Panc1 (cell line): Measurements from ENCODE around the gene NELFB. TPM values are rescaled to one million over a fixed set of nuclear protein-coding genes. Genes with fewer than 3 reads are reported as not detected.

Source experiments
- ATAC-seq: fragments of 200-7000 bp; cut with Tn5 transposase; 2 replicates; pipeline ENCODE4 v1.9.1; 2020; ENCODE audit warnings: mild to moderate bottlenecking, moderate library complexity
- BruUV-seq: library from RNA; stranded (reverse); fragments of 400-500 nt; replicated peaks from 2 replicates; lab custom pipeline; 2021; lab: Mats Ljungman, UMichigan
- CTCF ChIA-PET: fragments of 300-600 bp; sonication (Branson Sonifier 250); formaldehyde crosslinking; loops from one replicate; lab custom pipeline; 2022; ENCODE audit warnings: antibody characterized with exemption; lab: Charles Lee
- POLR2A ChIA-PET: fragments of 300-600 bp; sonication (Branson Sonifier 250); formaldehyde crosslinking; loops from one replicate; lab custom pipeline; 2022; ENCODE audit warnings: antibody characterized with exemption; lab: Charles Lee
- DNase-seq: peaks from one replicate; pipeline ENCODE4 v3.0.0-alpha.2; 2010; ENCODE audit warnings: low read depth, low spot score
- H3K27ac ChIP-seq: 2 replicates; pipeline ENCODE4 v1.5.1; 2011; ENCODE audit warnings: mild to moderate bottlenecking, low read length, inconsistent platforms
- H3K27me3 ChIP-seq: fragments of 200-500 bp; sonication (Bioruptor generic); 2 replicates; pipeline ENCODE4 v1.6.0; 2014; ENCODE audit warnings: low read length, inconsistent platforms; ENCODE audit not compliant: control insufficient read depth, insufficient read depth
- H3K36me3 ChIP-seq: fragments of 200-500 bp; sonication (Bioruptor generic); 2 replicates; pipeline ENCODE4 v1.5.1; 2014; ENCODE audit warnings: inconsistent platforms, mild to moderate bottlenecking, low read length, moderate library complexity; ENCODE audit not compliant: control insufficient read depth, insufficient read depth
- H3K4me1 ChIP-seq: 2 replicates; pipeline ENCODE4 v1.5.1; 2011; ENCODE audit warnings: inconsistent platforms, mild to moderate bottlenecking, low read length, moderate library complexity; ENCODE audit not compliant: control insufficient read depth, insufficient read depth
- H3K4me3 ChIP-seq, 2 experiments: 2 replicates each; pipeline ENCODE4 v1.5.1; 2011 to 2012; ENCODE audit warnings: low read depth in 2 of 2, low read length in 2 of 2, mild to moderate bottlenecking in 2 of 2, inconsistent platforms in 1 of 2, moderate library complexity in 1 of 2
- H3K9me3 ChIP-seq: fragments of 200-500 bp; sonication (Bioruptor generic); 2 replicates; pipeline ENCODE4 v1.5.1; 2014; ENCODE audit warnings: low read depth, mild to moderate bottlenecking, inconsistent platforms, low read length, moderate library complexity; ENCODE audit not compliant: control insufficient read depth, insufficient read depth
- CTCF ChIP-seq: fragments of 450-650 bp; IDR thresholded peaks from 2 replicates; pipeline ENCODE4 v1.5.1; 2017; ENCODE audit warnings: mild to moderate bottlenecking
- POLR2AphosphoS5 ChIP-seq: IDR thresholded peaks from 2 replicates; pipeline ENCODE4 v1.6.1; 2012; ENCODE audit warnings: mild to moderate bottlenecking, low read depth, low read length, moderate library complexity
- REST ChIP-seq, 2 experiments: IDR thresholded peaks; 2 replicates each; pipeline ENCODE4 v1.6.1; 2011 to 2012; ENCODE audit warnings: low read depth in 2 of 2, control low read depth in 1 of 2, low read length in 1 of 2, mild to moderate bottlenecking in 1 of 2, moderate library complexity in 1 of 2; ENCODE audit not compliant: insufficient read depth in 1 of 2
- SIN3A ChIP-seq: IDR thresholded peaks from 2 replicates; pipeline ENCODE4 v1.6.1; 2012; ENCODE audit warnings: low read depth, mild to moderate bottlenecking, low read length, moderate library complexity, borderline replicate concordance; ENCODE audit not compliant: insufficient read depth
- TCF7L2 ChIP-seq: IDR thresholded peaks from 2 replicates; pipeline ENCODE4 v1.6.1; 2011; ENCODE audit warnings: mild to moderate bottlenecking, low read depth, low read length, inconsistent platforms
- in situ Hi-C: cut with HindIII; loops from 2 replicates; pipeline ENCODE4 v1.10.0; 2016; ENCODE audit warnings: low sequenced_read_pairs, low pct_unique_long_range_greater_than_20kb
- intact Hi-C: fragments of 100-400 bp; cut with micrococcal nuclease; formaldehyde crosslinking; loops from one replicate; pipeline ENCODE4 v1.10.0; 2022; ENCODE audit not compliant: unreplicated experiment
- total RNA-seq: library from RNA; stranded (reverse); gene quantifications from one replicate; pipeline ENCODE4 v1.2.1, GENCODE V29; 2021; ENCODE audit not compliant: unreplicated experiment

NELFB gene
- total RNA-seq, 1 experiment from 2014 or later: 62.4 TPM

DNA sequence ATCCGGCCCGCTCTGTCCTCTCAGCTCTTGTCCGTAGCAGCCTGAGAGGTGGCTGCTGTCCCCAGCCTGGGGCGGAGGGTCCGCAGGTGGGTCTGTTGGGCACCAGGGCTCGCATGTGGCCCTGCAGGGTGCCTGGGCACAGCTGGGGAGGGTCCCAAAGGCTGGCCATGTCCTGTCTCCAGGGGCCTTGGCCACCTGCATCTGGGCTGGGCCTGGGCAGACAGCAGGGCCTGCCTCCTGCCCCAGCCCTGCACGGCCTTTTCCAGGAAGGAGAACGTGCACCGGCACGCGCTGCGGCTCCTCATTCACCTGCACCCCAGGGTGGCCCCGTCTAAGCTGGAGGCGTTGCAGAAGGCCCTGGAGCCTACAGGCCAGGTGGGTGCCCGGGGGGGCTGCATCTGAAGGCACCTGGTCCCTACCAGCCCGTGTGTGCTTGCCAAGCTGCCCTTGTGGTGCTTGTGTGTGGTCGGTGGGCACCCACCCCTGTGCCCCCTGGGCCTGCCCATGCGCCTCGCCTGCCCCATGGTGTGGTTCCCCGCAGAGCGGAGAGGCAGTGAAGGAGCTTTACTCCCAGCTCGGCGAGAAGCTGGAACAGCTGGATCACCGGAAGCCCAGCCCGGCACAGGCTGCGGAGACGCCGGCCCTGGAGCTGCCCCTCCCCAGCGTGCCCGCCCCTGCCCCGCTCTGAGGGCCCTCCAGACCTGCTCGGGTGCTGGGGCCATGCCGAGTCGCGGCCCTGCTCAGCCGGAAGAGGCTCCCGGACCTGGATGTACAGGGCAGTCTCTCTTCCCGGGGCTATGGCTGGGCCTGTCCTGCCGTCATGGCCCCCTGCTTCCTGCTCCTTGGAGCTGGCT is 17.3 kb downstream of the NELFB start:
- in situ Hi-C loops (no loop called here), intact Hi-C loops (no loop called here)
- ChIA-PET POLR2A (no interaction called here), CTCF (no interaction called here)
- Histone ChIP-seq H3K27ac (no peak overlapping the region), H3K4me3 (no peak overlapping the region), H3K27me3 (no peaks in the 10 kb centered on the region), H3K9me3 (no peaks in the 10 kb centered on the region), H3K4me1 (peaks cover 13% of the 10 kb centered on the region), H3K36me3 (no peaks in the 10 kb centered on the region; the same call in 1 of the 2 replicates)
- DNase-seq (no peak), ATAC-seq (no peak)
- no TSS peak for BruUV-seq
- no peak for TF ChIP-seq REST (IDR thresholded peaks at IDR 0.05; ENCODE audit: insufficient read depth in 1 of 2, low read depth in 2 of 2, low read length in 1 of 2)
- no peak for TF ChIP-seq POLR2AphosphoS5
- TF ChIP-seq TCF7L2: no peak
- no peak for TF ChIP-seq SIN3A
- no peak for TF ChIP-seq CTCF

DNA sequence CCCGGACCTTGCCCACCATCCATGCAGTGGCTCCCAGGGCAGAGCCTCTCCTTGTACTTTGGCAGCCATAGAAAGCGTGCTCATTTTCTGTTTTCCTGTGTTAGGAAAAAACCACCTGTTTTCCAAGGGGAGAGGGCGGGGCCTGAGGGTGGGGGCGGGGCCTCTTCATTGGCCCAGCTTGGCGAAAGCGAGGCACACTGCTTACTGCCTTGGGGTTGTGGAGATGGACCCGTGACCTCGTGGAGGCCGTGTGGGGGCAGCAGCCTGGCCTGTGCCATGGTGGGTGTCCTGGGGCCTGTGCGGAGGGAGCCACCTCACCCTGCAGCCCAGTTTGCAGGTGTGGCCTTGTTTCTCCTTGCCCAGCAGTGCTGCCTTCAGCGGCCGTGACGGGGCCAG is 18.0 kb downstream of the NELFB start:
- DNase-seq: no peak
- no peaks in the 10 kb centered on the region for H3K27me3 ChIP-seq
- H3K27ac ChIP-seq: no peak overlapping the region
- no peak for ATAC-seq
- H3K4me3 ChIP-seq: no peak overlapping the region
- in situ Hi-C loops (no loop called here), intact Hi-C loops (no loop called here)
- no TSS peak for BruUV-seq
- ChIA-PET POLR2A (no interaction called here), CTCF (no interaction called here)
- H3K36me3 ChIP-seq: peaks cover 3% of the 10 kb centered on the region; the same call in 1 of the 2 replicates
- peaks cover 13% of the 10 kb centered on the region for H3K4me1 ChIP-seq
- no peaks in the 10 kb centered on the region for H3K9me3 ChIP-seq
- TF ChIP-seq TCF7L2 (no peak), SIN3A (no peak), POLR2AphosphoS5 (no peak), REST (IDR thresholded peaks at IDR 0.05; ENCODE audit: insufficient read depth in 1 of 2, low read depth in 2 of 2, low read length in 1 of 2) (no peak), CTCF (no peak)
